Lower leg skin (tissue), 4 donors: ENCODE data around the gene TMEM165. TPM values are rescaled to one million over a fixed set of nuclear protein-coding genes. Genes with fewer than 3 reads are reported as not detected.
"Not testable (repeated sequence)": the region's sequence is repeated elsewhere in the genome, so short reads cannot be mapped to it uniquely, and the experiment has no call there.

ENCODE experiments used
- DNase-seq, 2 donors: peaks; one replicate each; pipeline ENCODE4 v3.0.0-alpha.2; 2019; ENCODE audit warnings: low spot score in 2 of 2
- H3K4me3 ChIP-seq: fragments of 200-600 bp; sonication (generic); 2 replicates; pipeline ENCODE4 v1.5.1; 2017; ENCODE audit warnings: mild to moderate bottlenecking, low read depth; ENCODE audit not compliant: poor library complexity, severe bottlenecking
- POLR2A ChIP-seq, 2 donors: fragments of 450-650 bp; IDR thresholded peaks; one replicate each; pipeline ENCODE4 v1.6.1; 2016 to 2017; ENCODE audit warnings: antibody characterized with exemption in 2 of 2, mild to moderate bottlenecking in 1 of 2, moderate library complexity in 1 of 2
- WGBS, 2 donors: methylation state at CpG; one replicate each; pipeline ENCODE4 v1.1.5; 2018; 5-methylcytosine and 5-hydroxymethylcytosine counted together
- intact Hi-C: fragments of 100-400 bp; cut with DNase I; formaldehyde crosslinking; loops from one replicate; pipeline ENCODE4 v1.15.0; 2023; ENCODE audit warnings: low total_unique reads
- total RNA-seq, 4 donors: library from RNA; depleted of rRNA; stranded (reverse); fragments of >200 nt; gene quantifications; one replicate each; pipeline ENCODE4 v1.1.0, GENCODE V29; 2016
- TF ChIP-seq, protein P1 (sequence below), 3 donors: fragments of 450-650 bp; IDR thresholded peaks; one replicate each; pipeline ENCODE4 v1.5.1; 2016; ENCODE audit warnings: antibody characterized with exemption in 3 of 3, mild to moderate bottlenecking in 3 of 3, moderate library complexity in 2 of 3

The TMEM165 gene
- total RNA-seq, 4 donors from 2014 or later: 84.1 to 149 (median 91.4) TPM

DNA sequence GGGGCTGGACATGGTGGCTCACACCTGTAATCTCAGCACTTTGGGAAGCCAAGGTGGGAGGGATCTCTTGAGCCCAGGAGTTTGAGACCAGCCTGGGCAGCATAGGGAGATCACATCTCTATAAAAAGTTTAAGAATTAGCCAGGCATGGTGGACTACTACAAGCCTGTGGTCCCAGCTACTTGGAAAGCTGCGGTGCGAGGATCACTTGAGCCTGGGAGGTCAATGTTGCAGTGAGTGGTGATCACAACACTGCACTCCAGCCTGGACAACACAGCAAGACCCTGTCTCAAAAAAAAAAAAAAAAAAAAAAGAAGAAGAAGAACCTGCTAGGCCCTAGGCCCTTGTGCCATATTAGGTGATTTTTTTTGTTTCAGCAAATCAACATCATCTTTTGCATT is 37.5 kb upstream of the TMEM165 start:
- 88 to 93% methylated on average over 2 of the region's 2 CpGs for WGBS, 2 donors

DNA sequence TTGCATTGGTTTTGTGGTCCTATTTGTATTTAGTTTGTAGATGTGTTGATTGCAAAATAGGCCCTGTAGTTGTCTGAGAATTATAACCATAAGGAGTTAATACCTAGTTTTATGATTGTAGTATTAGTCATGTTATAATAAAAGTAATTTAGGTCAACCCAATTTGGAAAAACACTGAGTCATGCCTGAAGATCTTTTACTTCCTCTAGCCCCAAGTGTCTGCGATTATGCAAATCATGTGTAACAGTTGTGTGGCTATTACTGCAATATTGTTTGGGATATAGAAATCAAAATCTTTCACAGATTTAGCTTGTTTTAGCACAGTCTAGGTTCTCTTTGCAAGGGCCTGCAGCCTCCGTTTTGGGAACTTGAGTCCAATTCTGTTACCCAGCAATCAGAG is 37.1 kb upstream of the TMEM165 start:
- DNase-seq: no peak

More for the DNA sequence above, 37.5 kb upstream of the TMEM165 start:
- H3K4me3 ChIP-seq: no peak overlapping the region
- no peak for DNase-seq
- intact Hi-C loops: loop anchor here (5.0 kb wide), 1 partner anchor 184 kb away; no protein-coding TSS in a partner anchor
- TF ChIP-seq, protein P1, sequence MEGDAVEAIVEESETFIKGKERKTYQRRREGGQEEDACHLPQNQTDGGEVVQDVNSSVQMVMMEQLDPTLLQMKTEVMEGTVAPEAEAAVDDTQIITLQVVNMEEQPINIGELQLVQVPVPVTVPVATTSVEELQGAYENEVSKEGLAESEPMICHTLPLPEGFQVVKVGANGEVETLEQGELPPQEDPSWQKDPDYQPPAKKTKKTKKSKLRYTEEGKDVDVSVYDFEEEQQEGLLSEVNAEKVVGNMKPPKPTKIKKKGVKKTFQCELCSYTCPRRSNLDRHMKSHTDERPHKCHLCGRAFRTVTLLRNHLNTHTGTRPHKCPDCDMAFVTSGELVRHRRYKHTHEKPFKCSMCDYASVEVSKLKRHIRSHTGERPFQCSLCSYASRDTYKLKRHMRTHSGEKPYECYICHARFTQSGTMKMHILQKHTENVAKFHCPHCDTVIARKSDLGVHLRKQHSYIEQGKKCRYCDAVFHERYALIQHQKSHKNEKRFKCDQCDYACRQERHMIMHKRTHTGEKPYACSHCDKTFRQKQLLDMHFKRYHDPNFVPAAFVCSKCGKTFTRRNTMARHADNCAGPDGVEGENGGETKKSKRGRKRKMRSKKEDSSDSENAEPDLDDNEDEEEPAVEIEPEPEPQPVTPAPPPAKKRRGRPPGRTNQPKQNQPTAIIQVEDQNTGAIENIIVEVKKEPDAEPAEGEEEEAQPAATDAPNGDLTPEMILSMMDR (IDR thresholded peaks at IDR 0.05): no peak
- TF ChIP-seq POLR2A (IDR thresholded peaks at IDR 0.05): no peak

DNA sequence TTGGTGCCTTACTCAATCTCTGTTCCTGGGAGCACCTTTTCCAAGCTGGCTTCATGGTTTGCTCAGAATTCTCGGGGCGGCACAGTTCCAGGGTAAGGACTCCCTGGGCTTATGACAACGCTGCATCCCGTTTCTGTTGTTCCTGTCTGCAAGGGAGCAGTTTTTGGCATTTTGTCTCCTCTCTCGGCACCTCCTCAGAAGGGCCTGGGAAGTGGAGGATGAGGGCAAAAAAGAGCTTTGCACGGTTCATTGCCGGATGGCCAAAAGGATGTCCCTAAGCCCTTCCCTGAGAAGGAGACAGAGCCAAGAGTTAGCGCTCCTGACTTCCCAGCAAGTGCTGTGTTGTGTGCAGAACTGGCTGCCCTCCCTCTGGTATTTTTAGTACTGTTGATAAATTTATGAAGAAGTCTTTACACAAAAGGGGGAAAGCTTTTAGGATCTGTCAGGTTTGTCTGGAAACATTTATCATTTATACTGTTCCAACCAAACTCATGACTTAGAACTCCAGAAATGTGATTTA is 36.3 kb upstream of the TMEM165 start:
- intact Hi-C loops: loop anchor here (5.0 kb wide), 1 partner anchor 183 kb away; no protein-coding TSS in a partner anchor
- no peak overlapping the region for H3K4me3 ChIP-seq
- WGBS, 2 donors: 34 to 40% methylated on average over 8 of the region's 8 CpGs

More for the DNA sequence above, 37.1 kb upstream of the TMEM165 start:
- intact Hi-C loops: loop anchor here (5.0 kb wide), 1 partner anchor 184 kb away; no protein-coding TSS in a partner anchor
- 4 to 7% methylated on average over 2 of the region's 2 CpGs for WGBS, 2 donors
- no peak overlapping the region for H3K4me3 ChIP-seq
- TF ChIP-seq, protein P1 (IDR thresholded peaks at IDR 0.05): no peak
- TF ChIP-seq POLR2A (IDR thresholded peaks at IDR 0.05): no peak

DNA sequence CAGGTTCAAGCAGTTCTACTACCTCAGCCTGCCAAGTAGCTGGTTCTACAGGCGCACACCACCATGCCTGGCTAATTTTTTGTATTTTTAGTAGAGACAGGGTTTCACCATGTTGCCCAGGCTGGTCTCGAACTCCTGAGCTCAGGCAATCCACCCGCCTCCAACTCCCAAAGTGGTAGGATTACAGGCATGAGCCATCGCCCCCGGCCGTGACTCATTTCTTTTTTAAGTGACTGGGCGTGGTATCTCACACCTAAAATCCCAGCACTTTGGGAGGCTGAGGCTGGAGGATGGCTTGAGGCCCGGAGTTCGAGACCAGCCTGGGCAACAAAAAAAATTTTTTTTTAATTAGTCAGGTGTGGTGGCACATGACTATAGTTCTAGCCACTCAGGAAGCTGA is 32.8 kb upstream of the TMEM165 start:
- DNase-seq, intact Hi-C loops, H3K4me3 ChIP-seq: not testable (repeated sequence)
- 88 to 89% methylated on average over 9 of the region's 9 CpGs for WGBS, 2 donors

More for the DNA sequence above, 36.3 kb upstream of the TMEM165 start:
- TF ChIP-seq POLR2A (IDR thresholded peaks at IDR 0.05): no peak
- TF ChIP-seq, protein P1 (IDR thresholded peaks at IDR 0.05): no peak
- DNase-seq: peak in 1 of 2 donors; percentile 40

DNA sequence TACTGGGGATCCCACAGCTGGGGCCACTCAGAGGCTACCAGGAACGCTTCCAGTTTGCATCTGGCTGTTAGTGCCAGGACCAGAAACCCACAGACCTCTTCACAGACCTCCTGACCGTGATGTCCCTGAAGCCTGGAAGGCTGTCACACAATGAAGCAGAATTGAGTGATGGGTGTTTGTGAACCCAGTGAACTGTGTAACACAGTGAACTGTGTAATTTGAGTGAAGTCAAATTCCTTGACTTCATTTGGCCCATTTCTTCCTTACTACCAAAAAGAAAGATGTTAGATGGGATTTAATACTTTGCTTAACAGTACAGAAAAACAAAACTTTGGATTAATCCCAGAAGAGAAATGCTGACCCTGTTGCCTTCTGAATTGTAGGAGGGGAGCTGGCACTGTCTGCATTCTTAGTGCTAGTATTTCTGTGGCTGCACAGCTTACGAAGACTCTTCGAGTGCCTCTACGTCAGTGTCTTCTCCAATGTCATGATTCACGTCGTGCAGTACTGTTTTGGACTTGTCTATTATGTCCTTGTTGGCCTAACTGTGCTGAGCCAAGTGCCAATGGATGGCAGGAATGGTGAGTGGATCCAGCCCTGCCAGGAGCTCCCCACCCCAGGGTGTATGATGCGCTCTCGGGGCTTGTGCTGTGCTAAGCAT is 31.9 kb upstream of the TMEM165 start:
- no peak for TF ChIP-seq POLR2A (IDR thresholded peaks at IDR 0.05)
- TF ChIP-seq, protein P1 (IDR thresholded peaks at IDR 0.05): no peak
- DNase-seq: no peak
- 73 to 78% methylated on average over 9 of the region's 9 CpGs for WGBS, 2 donors
- no peak overlapping the region for H3K4me3 ChIP-seq
- intact Hi-C loops: no loop called here

DNA sequence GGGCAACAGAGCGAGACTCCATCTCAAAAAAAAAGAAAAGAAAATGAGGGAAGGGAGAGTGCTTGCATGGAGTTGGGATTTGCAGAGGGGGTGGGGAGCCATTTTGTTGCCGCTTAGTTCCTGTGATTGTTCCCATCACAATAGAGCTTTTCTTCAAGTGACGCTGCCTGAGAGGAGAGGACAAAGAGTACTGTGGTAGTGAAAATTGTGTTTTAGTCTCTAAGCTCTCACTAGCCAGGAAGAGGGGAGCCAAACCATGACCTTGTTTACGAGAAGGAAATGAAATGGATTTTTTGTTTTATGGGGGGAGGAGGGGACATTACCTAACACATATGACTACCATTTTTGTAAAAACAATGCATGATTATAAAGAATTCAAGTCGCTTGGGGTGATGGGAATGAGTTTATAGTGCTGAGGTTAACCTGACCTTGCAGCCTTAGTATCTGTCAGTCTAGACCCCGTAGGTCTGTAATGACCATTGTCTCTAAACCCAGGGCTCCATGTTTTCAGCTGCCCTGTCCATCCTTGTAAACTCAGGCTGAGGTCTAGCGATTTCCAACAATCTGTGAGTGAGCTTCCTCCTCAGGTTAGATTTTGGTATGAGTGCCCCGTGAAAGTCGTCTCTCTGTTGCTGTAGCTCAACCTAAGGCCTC is 30.9 kb upstream of the TMEM165 start:
- no peak for DNase-seq
- intact Hi-C loops: no loop called here
- WGBS, 2 donors: 90 to 94% methylated on average over 9 of the region's 9 CpGs
- H3K4me3 ChIP-seq: no peak overlapping the region
- TF ChIP-seq POLR2A (IDR thresholded peaks at IDR 0.05): no peak
- TF ChIP-seq, protein P1 (IDR thresholded peaks at IDR 0.05): no peak
